HG03378 (cell line): ENCODE results near the gene UBXN6.

Source experiments
- ATAC-seq: cut with Tn5 transposase; IDR thresholded peaks from one replicate; pipeline ENCODE4 v1.9.1; 2021; ENCODE audit warnings: mild to moderate bottlenecking, moderate library complexity; ENCODE audit not compliant: unreplicated experiment

Gene UBXN6

DNA sequence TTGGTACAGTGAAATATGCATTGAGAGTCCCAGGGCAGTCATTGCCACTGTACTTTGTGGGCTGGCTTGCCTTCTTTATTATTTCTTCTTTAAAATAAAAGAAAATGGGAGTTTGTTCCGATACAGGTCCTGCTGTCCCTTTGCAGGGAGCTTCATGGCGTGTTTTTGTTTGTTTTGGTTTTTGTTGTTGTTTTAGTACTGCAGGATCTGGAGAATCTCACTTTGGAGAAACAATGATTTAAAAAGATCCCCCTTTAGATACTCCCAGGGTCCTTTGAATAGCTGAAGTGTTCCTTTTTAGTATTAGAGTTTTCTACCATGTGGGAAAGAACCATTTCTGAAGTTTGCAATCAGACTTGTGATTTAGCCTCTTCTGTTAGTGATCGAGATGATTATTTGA is 44.0 kb downstream of the UBXN6 start:
- no peak for ATAC-seq

DNA sequence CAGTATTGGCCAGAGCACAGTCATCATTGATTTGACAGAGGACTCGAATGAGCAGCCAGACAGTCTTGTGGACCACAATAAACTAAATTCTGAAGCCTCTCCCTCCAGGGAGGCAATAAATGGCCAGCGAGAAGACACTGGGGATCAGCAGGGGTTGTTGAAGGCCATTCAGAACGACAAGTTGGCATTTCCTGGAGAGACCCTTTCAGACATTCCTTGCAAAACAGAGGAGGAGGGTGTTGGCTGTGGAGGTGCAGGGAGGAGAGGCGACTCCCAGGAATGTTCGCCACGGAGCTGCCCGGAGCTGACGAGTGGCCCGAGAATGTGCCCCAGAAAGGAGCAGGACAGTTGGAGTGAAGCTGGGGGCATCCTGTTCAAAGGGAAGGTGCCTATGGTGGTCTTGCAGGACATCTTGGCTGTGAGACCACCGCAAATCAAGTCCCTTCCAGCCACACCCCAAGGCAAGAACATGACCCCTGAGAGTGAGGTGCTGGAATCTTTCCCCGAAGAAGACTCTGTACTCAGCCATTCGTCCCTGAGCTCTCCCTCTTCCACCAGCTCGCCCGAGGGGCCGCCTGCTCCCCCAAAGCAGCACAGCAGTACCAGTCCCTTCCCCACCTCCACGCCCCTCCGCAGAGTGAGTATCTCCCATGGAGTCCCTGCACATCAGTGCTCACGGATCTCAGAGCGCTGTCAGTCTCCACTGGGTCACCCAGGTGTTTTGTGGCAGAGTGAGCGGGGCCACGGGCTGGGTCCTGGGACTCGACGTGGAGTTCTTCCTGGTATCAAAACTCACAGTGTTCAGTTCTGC is 48.3 kb downstream of the UBXN6 start:
- no peak for ATAC-seq

GRCh38 chr19:4406626-4407025 is 51.0 kb downstream of the UBXN6 start:
- ATAC-seq: no peak

DNA sequence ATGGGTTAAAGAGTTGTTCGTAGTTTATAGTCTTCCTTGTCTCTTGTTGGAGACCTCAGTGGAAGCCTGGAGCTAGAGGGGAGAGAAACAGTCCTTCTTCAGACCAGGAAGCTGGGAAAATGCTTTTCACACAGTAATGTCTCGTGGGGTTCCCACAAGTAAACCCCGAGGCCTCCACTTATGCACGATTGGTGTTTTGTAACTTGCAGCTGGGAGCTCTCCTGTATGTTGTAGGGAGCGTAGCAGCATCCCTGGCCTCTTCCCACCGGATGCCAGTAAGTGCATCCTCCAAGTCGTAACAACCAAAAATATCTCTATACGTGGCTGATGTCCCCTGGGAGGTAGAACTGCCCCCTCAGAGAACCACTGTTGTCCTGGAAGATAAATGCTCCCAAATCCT is 51.6 kb downstream of the UBXN6 start:
- no peak for ATAC-seq

GRCh38 chr19:4403005-4403761 is 54.4 kb downstream of the UBXN6 start:
- ATAC-seq: no peak

GRCh38 chr19:4402171-4403004 is 55.2 kb downstream of the UBXN6 start, which contains the start of gene CHAF1A:
TSS of gene CHAF1A (plus strand) at chr19:4402640. CDS start at chr19:4402763, 123 bp downstream.
- peak; percentile 74 for ATAC-seq

GRCh38 chr19:4401769-4402170 is 55.8 kb downstream of the UBXN6 start:
- ATAC-seq: no peak

- peak; percentile 53 for ATAC-seq
Observed at GRCh38 chr19:4400135-4400936, 57.3 kb downstream of the UBXN6 start, which contains the start of gene SH3GL1. TSS of gene SH3GL1 (minus strand) at chr19:4400547. CDS start at chr19:4400368, 179 bp downstream.

GRCh38 chr19:4399812-4400134 is 57.8 kb downstream of the UBXN6 start:
- ATAC-seq: peak; percentile 5

DNA sequence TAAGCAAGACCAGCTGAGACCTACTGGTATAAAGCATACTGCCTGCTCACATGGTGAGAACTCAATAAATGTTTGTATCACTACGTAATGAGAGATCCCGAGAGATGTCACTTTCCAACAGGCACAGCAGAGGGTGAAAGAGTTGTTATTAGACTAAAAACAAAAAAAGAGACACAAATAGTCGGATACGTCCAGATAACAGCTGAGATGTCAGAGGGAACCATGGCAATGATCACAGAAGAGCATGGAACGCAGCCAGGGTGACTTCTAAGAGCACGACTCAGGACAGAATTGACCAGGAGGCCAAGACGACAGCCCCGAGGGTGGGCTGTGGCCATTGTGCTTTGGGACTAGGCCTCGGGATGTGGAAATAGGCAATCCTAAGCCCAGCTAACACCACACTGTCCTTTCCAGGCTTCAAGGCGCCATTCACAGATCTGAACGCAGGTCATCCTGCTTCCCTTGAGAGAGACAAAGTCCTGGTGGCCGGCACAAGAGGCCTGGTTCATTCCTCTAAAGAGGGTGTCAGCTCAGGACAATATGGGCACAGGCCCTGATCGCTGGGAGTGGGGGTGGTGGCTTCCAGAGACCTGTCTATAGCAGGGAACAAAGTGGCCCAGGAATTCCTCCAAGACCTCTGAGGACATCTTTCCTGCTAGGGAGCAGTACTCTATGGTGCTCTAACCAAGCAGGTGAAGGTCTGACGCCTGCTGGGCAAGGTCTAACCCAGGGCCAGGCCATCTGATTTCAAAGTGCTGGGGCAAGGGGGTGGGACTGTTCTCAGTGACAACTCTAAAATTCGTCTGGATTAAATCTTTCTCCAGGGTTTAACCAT is 60.4 kb downstream of the UBXN6 start:
- ATAC-seq: no peak
